GM18505 (cell line): ENCODE measurements around the gene PCBP1.
A peak's percentile ranks its signal among the peaks of the same experiment; 100 is the strongest.
"Not testable (repeated sequence)": the region's sequence is repeated elsewhere in the genome, so short reads cannot be mapped to it uniquely, and the experiment has no call there.

Experiments used
- ATAC-seq: cut with Tn5 transposase; IDR thresholded peaks from one replicate; pipeline ENCODE4 v1.9.1; 2021; ENCODE audit not compliant: unreplicated experiment
- POLR2A ChIP-seq: IDR thresholded peaks from 4 replicates; pipeline ENCODE4 v1.6.1; 2011; ENCODE audit warnings: borderline replicate concordance; ENCODE audit not compliant: insufficient read depth, insufficient read length; ENCODE audit errors: extremely low read depth

Gene PCBP1

GRCh38 chr2:70086278-70086837, 919 bp upstream of the PCBP1 start:
- peak; percentile 89 for TF ChIP-seq POLR2A
- peak; percentile 36 for ATAC-seq

GRCh38 chr2:70087702-70088597, 673 bp downstream of the PCBP1 start:
- peak; percentile 57 for TF ChIP-seq POLR2A
- no peak for ATAC-seq

GRCh38 chr2:70088598-70089219, 1.4 kb downstream of the PCBP1 start:
- no peak for ATAC-seq
- no peak for TF ChIP-seq POLR2A

GRCh38 chr2:70089220-70089982, 2.1 kb downstream of the PCBP1 start:
- peak; percentile 46 for TF ChIP-seq POLR2A
- no peak for ATAC-seq

GRCh38 chr2:70089983-70090525, 2.8 kb downstream of the PCBP1 start:
- no peak for ATAC-seq
- TF ChIP-seq POLR2A, result no peak

GRCh38 chr2:70090706-70091334, 3.5 kb downstream of the PCBP1 start:
- TF ChIP-seq POLR2A, result no peak
- ATAC-seq, result no peak

GRCh38 chr2:70091364-70091763, 4.1 kb downstream of the PCBP1 start:
- no peak for TF ChIP-seq POLR2A
- ATAC-seq, result no peak

GRCh38 chr2:70091816-70092215, 4.5 kb downstream of the PCBP1 start:
- ATAC-seq, result no peak
- TF ChIP-seq POLR2A, result no peak

GRCh38 chr2:70092576-70093243, 5.4 kb downstream of the PCBP1 start:
- not testable (repeated sequence) for ATAC-seq

GRCh38 chr2:70094171-70094977, 7.1 kb downstream of the PCBP1 start:
- no peak for ATAC-seq
- TF ChIP-seq POLR2A, result no peak

GRCh38 chr2:70094978-70095719, 7.9 kb downstream of the PCBP1 start:
- TF ChIP-seq POLR2A, result peak; percentile 61
- peak; percentile 71 for ATAC-seq
